ENCODE results near the gene JHY. TPM values are rescaled to one million over a fixed set of nuclear protein-coding genes. Genes with fewer than 3 reads are reported as not detected.
"Not testable (repeated sequence)": the region's sequence is repeated elsewhere in the genome, so short reads cannot be mapped to it uniquely, and the experiment has no call there.

Gene JHY
- total RNA-seq: 0.32 and 0.68 TPM in 2 replicates
- polyA plus RNA-seq (2012): 1.5 TPM

DNA sequence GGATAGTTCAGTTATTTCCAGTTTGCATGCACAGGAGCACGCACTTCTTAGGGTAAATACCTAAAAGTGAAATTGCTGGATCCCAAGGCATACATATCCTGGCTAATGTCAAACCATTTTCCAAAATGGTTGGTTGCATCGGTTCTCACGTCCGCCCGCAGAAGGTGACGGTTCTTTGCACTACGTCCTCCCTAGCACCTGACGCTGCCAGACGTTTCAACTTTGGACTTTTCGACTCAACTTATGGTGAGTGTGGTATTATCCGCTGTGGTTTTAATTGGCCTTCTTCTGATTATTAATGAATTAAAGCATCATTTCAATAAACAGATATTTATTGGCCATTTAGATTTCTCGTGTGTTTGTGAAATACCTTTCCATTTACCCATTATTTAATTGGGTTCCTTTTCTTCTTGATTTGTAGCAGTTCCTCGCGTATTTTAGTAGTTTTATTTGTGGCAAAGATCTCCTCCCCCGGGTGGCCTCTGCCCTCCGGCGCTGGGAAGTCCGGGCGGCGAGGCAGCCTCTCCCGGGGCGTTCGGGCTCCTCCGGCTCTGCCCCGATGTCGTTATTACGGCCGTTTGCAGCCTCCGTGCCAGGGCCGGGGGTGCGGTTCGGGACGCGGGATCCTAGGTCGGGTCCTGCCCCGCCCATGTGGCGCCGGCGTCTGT, at the start of gene JHY:
TSS of gene JHY (plus strand) at position 571 of the 668 bp plus-strand sequence. CDS start 3,091 bp downstream, outside the sequence.
- peak; percentile 30 for DNase-seq (ENCODE audit: low read depth)

DNA sequence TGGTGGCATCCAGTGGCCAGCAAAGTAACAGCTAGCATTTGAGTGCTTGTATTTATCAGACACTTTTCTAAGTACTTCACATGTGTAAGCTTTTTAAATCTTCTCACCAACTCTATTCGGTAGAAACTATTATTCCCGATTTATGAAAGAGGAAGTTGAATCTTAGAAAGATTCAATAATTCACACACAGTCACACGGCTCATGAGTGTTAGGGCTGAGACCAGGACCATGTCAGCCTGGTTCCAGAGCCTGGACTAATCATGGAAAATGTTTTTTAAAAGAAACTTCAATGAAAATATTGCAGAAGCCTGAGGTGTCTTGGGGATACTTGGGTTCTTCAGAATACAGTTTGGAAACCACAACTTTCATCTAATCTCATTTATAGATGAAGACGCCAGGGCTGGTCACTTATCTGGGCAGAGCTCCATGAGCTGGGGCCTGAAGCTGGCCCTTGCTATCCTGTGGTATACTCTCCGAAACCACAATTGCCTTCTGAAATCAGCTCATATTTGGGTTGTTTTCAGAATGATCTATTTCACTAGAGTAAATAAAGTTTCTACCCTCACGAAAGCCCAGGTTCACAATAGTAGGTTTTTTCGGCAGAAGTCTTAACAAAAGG, 48.6 kb upstream of the JHY start:
- no peak for DNase-seq (ENCODE audit: low read depth)

DNA sequence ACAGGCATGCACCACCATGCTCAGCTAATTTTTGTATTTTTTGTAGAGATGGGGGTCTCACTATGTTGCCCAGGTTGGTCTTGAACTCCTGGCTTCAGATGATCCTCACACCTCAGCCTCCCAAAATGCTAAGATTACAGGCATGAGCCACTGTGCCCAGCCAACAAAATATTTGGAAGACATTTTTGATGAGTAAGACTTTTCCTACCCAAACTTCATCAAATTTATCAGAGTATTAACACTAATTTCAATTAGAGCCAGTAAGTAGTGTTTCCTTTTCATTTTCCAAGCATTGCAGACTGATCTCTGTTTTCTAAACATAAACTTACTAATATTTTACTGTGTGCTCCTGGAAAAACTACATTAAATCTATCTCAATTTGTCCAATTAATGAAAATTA, 45.6 kb upstream of the JHY start:
- DNase-seq (ENCODE audit: low read depth): no peak

DNA sequence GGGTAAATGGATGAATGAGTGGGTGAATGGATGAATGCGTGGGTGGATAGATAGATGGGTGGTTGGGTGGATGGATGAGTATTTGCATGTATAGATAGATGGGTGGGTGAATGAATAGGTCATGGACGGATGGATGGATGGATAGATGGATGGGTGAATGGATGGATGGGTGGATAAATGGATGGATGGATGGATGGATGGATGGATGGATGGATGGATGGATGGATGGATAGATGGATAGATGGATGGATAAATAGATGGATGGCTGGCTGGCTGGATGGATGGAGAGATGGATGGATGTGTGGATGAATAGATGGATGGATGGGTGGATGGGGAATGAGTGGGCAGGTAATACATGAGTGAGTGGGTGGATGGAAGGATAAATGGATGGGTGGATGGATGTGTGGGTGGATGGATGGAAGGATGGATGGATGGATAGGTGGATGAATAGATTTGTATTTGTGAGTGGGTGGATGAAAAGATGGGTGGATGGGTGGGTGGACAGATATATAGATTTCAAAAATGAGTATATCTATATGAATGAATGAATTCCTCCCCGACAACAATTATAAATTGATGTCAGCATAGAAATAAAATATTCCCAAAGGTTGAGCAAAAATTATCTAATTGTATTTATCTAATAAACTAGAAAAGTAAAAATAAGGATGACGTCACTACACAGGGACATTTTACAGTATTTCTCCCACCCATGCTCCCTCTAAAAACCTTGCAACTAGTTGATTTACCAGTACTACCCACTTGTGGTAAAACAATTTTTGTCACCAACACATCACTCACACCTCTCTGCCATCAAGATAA, 44.8 kb upstream of the JHY start:
- DNase-seq (ENCODE audit: low read depth): no peak

DNA sequence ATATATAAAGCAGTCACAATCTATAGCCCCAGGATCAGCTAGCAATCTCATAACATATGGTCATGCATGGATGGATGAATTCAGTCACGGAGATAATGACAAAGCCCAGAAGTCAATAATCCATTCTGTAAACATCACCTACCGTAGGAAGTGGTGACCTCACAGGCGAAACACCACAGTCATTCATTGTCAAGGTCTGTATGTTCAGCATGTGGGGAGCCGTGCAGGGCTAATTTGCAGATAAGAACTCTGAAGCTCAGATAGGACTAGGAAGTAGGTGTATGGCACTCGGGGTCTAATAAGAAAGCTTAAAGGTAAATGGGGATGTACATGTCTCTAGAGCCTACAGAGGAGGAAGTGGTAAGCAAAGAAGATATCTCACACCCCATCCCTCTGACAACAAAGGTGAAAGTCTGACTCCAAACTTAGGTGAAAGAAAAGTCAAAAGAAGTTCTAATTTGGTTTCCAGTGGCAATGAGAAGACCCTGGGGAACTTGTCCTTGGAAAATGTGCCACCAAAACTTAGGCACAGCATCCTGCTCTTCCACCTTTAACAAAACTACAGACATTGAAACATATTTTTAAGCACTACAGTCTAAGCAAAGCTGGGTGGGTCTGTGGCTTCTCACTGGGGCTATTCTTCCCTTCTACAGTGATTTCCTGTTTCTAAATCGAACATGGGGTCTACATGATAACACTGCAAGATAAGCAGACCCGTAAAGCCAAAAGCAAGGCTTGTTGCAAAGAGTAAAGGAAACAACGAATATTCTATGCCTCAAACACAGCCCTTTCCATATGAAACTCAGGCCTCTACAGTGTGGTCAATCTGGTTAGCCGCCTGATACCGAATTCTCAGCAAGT, 39.0 kb upstream of the JHY start:
- no peak for DNase-seq (ENCODE audit: low read depth)

DNA sequence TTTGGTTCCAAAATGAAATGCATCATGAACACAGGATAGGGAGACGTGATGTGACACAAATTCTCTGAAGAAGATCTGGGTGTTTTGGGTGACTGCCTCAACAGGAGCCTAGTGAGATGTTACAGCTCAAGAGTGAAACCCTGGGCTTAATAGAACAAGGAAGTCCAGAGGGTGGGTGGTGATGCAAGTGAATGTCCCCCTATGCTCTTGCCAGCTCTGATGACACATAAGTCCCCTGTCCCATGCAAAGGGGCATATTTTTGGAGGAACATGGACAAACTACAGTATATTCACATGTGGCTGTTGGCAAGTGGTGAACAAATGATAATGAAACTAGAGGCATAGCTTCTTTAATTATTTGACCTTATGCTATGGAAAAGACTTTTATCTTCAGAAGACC, 35.1 kb upstream of the JHY start:
- no peak for DNase-seq (ENCODE audit: low read depth)

DNA sequence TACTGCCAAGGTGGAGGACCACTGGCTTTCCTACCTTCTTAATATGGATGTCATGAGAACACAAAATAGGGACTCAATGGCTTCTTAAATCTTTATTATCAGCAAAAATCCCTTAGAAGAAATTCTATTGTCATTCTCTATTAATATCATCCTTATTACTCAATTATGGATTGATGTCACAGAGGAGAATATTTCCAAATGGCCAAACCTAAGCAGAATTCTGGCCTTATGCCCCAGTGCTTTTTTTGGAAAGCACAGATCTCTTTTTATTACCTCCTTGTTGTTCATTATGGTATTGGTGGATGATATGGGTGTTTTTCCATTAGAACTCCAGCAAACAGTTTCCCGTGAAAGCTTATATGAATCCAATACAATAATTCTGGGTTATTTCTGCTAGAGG, 34.4 kb upstream of the JHY start:
- DNase-seq (ENCODE audit: low read depth): no peak

DNA sequence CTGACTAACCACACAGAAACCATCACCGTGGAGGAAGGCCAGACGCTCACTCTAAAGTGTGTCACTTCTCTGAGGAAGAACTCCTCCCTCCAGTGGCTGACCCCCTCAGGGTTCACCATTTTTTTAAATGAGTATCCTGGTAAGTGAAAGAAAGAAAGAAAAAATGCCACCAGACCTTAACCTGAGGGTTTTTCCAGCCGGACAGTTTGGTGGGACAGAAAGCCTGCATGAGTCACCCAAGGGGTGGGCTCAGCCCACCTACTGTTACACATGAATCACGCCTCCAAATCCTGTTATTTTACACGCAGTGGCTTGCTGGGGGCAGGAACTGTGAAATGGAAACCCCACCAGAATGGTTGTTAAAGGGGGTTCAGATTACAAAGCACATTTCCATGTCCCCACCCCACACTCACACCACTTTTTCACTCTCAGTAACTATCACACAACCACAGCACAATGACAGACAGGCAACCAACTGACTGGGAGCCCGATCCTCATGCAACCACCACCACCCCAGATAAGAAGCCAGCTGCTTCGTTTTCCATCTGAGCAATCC, 32.4 kb upstream of the JHY start:
- peak; percentile 69 for DNase-seq (ENCODE audit: low read depth)

DNA sequence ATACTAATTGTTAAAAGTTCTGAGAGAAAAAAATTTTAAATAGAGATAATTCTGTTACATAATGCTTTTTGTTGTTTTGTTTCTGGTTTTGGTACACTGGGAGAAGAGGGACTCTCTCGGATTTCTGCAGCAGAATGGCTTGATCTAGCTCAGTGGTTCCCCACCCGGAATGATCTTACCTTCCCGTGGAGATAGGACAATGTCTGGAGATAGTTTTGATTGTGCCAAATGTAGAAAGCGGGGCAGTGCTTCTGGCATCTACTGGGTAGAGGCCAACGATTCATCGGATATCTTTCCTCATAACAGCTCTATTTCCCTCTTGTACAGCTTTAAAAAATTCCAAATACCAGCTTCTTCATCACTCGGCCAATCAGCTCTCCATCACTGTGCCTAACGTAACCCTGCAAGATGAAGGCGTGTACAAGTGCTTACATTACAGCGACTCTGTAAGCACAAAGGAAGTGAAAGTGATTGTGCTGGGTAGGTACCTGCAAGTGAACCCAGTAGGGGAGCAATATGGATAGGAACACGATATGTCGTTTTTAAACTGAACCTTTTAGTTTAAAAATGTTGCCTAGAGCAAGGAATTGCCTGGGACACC, 31.1 kb upstream of the JHY start:
- no peak for DNase-seq (ENCODE audit: low read depth)

DNA sequence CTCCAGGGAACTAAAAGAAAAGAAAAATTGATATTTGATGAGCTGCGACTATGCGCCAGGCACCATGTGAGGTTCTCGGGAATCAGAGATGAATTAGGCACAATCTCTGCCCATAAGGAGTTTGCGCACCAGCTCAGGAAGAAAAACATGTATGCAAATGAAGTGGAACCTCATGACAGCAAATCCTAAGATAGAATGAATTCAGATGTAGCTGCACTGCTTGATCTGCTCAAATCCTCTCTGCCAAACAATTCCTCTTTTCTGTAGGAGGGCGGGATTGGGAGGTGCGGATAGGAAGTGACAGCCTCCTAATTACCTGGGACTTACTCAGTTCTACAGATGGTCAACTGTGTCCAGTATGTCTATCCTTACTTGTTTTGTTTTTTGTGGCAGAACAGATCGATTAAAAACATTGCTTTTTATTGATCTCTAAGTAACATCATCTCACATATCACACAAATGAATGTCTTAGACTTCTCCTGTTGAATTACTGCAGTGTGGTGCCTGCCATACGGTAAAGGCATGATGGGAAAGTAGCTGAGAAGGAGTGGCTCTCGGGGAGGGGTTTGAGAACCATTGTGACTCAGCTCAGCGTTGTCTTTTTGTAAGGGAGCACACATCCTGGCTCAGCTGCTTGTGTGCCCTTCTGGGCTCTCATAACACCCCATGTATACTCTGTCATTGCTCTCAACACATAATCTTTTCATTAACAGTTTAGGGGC, 30.3 kb upstream of the JHY start:
- peak; percentile 21 for DNase-seq (ENCODE audit: low read depth)

DNA sequence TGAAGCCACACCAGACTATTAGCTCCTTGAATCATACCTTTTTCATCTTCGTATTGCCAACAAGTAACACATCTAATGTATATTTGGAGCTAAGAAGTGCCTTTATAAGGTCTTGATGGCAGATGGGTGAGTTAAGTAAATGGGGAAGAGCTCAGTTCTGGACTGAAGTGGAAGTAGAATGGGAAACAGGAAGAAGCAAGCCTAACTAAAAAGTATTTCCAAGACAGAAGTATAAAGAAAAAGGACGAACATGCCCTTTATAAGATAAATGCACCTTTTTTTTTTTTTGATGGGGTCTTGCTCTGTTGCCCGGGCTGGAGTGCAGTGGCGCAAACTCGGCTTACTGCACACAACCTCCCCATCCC, 29.8 kb upstream of the JHY start:
- no peak for DNase-seq (ENCODE audit: low read depth)

DNA sequence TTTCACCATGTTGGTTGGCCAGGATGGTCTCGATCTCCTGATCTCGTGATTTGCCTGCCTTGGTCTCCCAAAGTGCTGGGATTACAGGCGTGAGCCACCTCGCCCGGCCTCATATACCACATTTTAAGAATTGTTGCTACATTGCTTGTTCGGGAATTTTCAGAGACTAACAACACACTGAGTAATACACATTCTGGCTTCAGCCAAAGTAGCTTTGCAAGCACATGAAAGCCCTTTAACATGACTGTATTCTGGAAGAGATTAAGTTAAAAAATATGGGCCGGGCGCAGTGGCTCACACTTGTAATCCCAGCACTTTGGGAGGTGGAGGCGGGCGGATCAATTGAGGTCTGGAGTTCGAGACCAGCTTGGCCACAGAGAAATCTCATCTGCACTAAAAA, 29.3 kb upstream of the JHY start:
- DNase-seq (ENCODE audit: low read depth): no peak

DNA sequence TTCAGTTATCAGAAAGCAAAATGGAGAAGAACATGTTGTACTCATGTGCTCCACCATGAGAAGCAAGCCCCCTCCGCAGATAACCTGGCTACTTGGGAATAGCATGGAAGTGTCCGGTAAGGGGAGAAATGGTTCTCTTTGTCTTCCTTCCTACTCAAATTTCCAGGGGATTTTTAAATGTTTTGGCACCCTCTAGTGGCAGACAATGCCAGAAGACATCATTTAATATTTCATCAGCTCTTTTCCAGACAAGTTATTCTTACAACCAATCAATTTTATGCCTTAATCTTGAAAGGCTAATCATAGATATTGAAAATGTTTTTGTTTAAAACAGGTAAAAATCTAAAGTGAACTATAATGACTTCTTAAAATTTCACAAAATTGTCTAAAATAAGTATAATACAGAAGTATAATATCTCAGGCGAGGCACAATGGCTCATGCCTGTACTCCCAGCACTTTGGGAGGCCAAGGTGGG, 28.6 kb upstream of the JHY start:
- peak; percentile 86 for DNase-seq (ENCODE audit: low read depth)

DNA sequence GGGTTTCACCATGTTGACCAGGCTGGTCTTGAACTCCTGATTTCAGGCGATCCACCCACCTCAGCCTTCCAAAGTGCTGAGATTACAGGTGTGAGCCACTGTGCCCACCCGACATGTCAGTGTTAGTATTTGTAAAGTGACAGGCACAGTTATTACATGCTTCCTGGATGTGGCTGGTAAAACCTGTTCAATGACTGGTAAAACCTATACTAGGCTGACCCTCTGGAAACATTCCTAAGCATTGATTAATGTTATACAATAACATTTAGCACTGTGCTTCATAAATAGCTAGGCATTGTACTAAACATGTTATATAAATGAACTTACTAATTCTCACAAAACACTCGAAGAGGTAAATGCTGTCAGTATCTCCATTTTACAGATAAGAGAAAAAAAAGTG, 20.9 kb upstream of the JHY start:
- no peak for DNase-seq (ENCODE audit: low read depth)

DNA sequence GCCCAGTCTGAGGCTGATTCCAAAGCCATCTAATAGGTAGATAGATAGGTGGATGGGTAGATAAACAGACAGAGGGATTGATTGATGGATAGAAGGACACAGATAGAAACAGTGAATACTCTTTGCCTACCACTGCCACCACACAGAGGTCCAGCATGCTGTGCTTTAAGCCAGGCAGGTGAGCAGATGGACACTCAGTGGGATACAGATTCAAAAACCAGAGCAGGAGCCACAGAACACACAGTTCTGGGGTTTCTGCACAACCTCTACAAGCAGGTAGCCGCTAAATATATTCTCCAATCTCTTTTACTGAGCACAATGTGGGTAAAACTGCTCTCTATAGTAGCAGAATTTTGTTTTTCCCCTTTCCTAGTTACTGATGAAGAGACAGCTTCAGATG, 20.5 kb upstream of the JHY start:
- no peak for DNase-seq (ENCODE audit: low read depth)

DNA sequence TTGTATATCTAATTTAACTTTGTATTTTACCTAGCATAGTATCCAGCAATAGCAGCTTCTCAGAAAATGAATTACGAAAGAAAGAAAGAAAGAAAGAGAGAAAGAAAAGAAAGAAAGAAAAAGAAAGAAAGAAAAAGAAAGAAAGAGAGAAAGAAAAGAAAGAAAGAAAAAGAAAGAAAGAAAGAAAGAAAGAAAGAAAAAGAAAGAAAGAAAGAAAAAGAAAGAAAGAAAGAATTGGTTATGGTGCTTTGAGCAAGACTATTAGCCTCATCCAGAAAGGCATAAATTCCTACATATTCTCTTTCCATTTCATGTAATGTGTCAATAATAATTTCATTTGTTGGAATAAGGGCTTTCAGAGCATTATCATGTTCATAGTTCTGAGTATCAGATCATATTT, 19.4 kb upstream of the JHY start:
- DNase-seq (ENCODE audit: low read depth): not testable (repeated sequence)

DNA sequence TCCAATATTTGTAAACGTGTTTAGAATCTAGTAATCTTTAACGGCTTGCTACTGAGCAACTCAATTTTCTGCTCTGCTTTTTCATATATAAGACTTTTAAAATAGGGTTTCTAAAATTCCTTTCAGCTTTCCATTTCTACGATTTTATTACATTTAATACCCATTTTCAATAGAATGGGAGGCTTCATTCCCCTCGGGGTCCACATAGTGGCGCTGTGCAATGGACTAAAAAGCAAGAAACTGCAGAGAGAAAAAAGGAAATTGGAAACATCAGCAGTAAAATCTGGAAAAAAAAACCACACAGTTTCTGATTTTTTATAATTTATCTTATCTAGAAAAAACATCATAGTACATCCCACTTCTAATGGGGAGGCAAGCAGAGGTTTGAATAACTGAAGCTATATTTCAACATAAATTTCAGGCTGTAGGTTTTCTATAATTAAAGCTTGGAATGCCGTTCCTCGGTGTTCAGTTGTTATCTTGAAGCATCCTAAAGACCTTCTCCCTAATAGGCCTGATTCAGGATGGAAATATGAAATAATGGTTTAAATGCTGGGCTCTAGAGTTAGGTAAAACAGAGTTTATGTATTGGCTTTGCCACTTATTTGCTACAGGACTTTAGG, 18.7 kb upstream of the JHY start:
- peak; percentile 43 for DNase-seq (ENCODE audit: low read depth)

DNA sequence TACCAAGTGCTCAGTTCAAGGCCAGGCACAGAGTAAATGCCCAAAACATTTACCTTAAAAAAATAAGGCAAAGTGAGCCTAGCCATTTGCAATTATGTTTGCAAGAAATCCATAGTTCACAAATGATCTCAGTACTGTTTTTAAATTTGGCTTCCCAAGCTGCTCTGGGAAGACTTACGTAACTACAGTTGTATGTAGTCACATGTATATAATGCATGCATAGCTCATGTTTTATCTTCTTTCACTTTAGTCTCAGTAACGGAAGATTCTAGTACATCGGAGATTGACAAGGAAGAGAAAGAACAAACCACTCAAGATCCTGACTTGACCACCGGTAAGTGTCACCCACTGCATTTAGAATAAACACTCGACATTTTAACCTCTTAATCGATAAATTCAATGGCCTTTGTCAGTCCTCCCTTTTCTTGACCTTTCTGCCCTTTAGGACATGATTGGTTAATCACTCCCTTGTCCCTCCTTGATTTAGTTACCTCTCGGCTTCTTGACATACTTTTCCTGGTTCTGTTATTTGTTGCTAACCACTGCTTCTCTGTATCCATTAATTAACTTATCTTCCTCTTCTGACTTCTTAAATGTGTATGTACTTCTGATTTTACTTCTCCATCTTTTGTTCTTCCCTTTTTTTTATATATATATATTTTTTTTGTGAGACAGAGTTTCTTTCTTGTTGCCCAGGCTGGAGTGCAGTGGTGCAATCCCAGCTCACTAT, 18.0 kb upstream of the JHY start:
- DNase-seq (ENCODE audit: low read depth): no peak

DNA sequence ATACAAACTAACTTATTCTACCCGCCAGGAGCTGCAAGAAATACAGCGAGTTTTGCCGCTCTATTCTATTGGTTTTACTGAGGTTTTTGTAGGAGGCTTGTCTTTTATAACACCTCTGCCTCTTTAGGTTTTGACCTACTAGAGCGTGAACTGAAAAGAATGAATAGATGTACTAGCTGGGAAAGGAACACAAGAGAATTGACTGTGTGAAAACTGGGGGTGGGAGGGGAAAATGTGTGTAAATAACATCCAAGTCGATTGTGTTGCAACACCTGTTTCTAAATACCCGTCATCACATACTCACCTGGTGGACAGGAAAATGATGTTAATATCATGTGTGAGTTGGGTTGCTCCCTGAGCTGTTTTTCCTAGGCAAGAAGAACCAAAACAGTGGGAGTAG, 12.9 kb upstream of the JHY start:
- DNase-seq (ENCODE audit: low read depth): no peak
